H1 (cell line): ENCODE measurements around the gene TCIRG1. TPM values are rescaled to one million over a fixed set of nuclear protein-coding genes. Genes with fewer than 3 reads are reported as not detected.

Experiments used
- CTCF ChIA-PET: fragments of 300-600 bp; sonication (Branson Sonifier 250); formaldehyde crosslinking; loops from one replicate; lab custom pipeline; 2021; ENCODE audit not compliant: partially characterized antibody; lab: Charles Lee
- POLR2A ChIA-PET: fragments of 300-600 bp; sonication (Branson Sonifier 250); formaldehyde crosslinking; loops from one replicate; lab custom pipeline; 2021; ENCODE audit warnings: inconsistent platforms; ENCODE audit not compliant: partially characterized antibody; lab: Charles Lee
- DNase-seq, 2 experiments: peaks; one replicate each; pipeline versions ENCODE4 v3.0.0 to v3.0.0-alpha.2; 2010 to 2022; ENCODE audit warnings: low spot score in 2 of 2, low read depth in 1 of 2, mixed read lengths in 1 of 2
- FAIRE-seq: peaks from 2 replicates; lab custom pipeline; 2011; peaks lifted over from hg19 to GRCh38; lab: Jason Lieb, UNC
- H2AFZ ChIP-seq: 2 replicates; pipeline ENCODE4 v1.8.1; 2012; ENCODE audit warnings: low read length, inconsistent platforms
- H2AK5ac ChIP-seq: 2 replicates; pipeline ENCODE4 v1.6.1; 2013; ENCODE audit warnings: low read depth, low read length
- H2BK120ac ChIP-seq: replicated peaks from 2 replicates; pipeline ENCODE3; 2013; ENCODE audit warnings: low read depth, low read length, inconsistent platforms
- H2BK12ac ChIP-seq: 2 replicates; pipeline ENCODE4 v1.6.1; 2013; ENCODE audit warnings: low read depth, low read length
- H2BK15ac ChIP-seq: 2 replicates; pipeline ENCODE4 v1.6.1; 2013; ENCODE audit warnings: low read length
- H2BK20ac ChIP-seq: 2 replicates; pipeline ENCODE4 v1.6.1; 2013; ENCODE audit warnings: low read length
- H2BK5ac ChIP-seq: 2 replicates; pipeline ENCODE4 v1.6.1; 2013; ENCODE audit warnings: low read depth, low read length
- H3K14ac ChIP-seq: 2 replicates; pipeline ENCODE4 v1.6.1; 2013; ENCODE audit warnings: inconsistent platforms; ENCODE audit not compliant: insufficient read length
- H3K18ac ChIP-seq: 2 replicates; pipeline ENCODE4 v1.6.1; 2013; ENCODE audit warnings: low read length; ENCODE audit errors: extremely low read depth
- H3K23ac ChIP-seq: 2 replicates; pipeline ENCODE4 v1.6.1; 2013; ENCODE audit warnings: inconsistent platforms; ENCODE audit not compliant: insufficient read length
- H3K23me2 ChIP-seq: 2 replicates; pipeline ENCODE4 v1.6.1; 2013; ENCODE audit warnings: low read depth, low read length
- H3K27ac ChIP-seq: 2 replicates; pipeline ENCODE4 v1.6.1; 2011; ENCODE audit warnings: low read depth, low read length, inconsistent platforms
- H3K27me3 ChIP-seq, 4 experiments: replicated peaks in 1 of 4; 1 replicate in 1 of 4; 2 replicates in 3 of 4; pipeline versions ENCODE4 v1.6.1 to v1.8.1; 2011 to 2013; ENCODE audit warnings: low read length in 3 of 4, mild to moderate bottlenecking in 3 of 4, inconsistent platforms in 2 of 4, mixed read lengths in 2 of 4, moderate library complexity in 1 of 4; ENCODE audit not compliant: control insufficient read depth in 3 of 4, insufficient read depth in 3 of 4; ENCODE audit errors: extremely low read depth in 1 of 4
- H3K36me3 ChIP-seq, 4 experiments: 2 replicates each; pipeline versions ENCODE4 v1.6.1 to v1.8.1; 2011 to 2013; ENCODE audit warnings: mild to moderate bottlenecking in 4 of 4, low read length in 3 of 4, moderate library complexity in 2 of 4, control low read depth in 1 of 4, inconsistent platforms in 1 of 4; ENCODE audit not compliant: insufficient read depth in 4 of 4, control insufficient read depth in 2 of 4
- H3K4ac ChIP-seq: replicated peaks from 2 replicates; pipeline ENCODE3; 2013; ENCODE audit warnings: low read length, low read depth, mixed read lengths, inconsistent platforms; ENCODE audit not compliant: insufficient read length
- H3K4me1 ChIP-seq, 4 experiments: replicated peaks in 1 of 4; 1 replicate in 1 of 4; 2 replicates in 3 of 4; pipeline versions ENCODE4 v1.6.1 to v1.8.1; 2011 to 2013; ENCODE audit warnings: low read length in 3 of 4, inconsistent platforms in 2 of 4, mixed read lengths in 1 of 4; ENCODE audit not compliant: insufficient read depth in 4 of 4, control insufficient read depth in 3 of 4
- H3K4me2 ChIP-seq, 2 experiments: 2 replicates each; pipeline versions ENCODE4 v1.6.1 to v1.8.1; 2011 to 2013; ENCODE audit warnings: low read depth in 2 of 2, low read length in 2 of 2, control low read depth in 1 of 2, inconsistent platforms in 1 of 2, mild to moderate bottlenecking in 1 of 2; ENCODE audit not compliant: insufficient read depth in 1 of 2
- H3K4me3 ChIP-seq, 4 experiments: fragments of 200-600, 300-600 bp in 1 of 4; sonication (generic), shearing (Covaris generic), sonication (Bioruptor Twin) in 1 of 4; 2 replicates each; pipeline versions ENCODE4 v1.5.1 to v1.8.1; 2011 to 2016; ENCODE audit warnings: low read length in 4 of 4, low read depth in 3 of 4, control low read depth in 2 of 4, inconsistent platforms in 2 of 4, mild to moderate bottlenecking in 2 of 4, mixed read lengths in 1 of 4, moderate library complexity in 1 of 4; ENCODE audit not compliant: insufficient read depth in 2 of 4; ENCODE audit errors: extremely low read depth in 1 of 4
- H3K56ac ChIP-seq: replicated peaks from 2 replicates; pipeline ENCODE3; 2013; ENCODE audit warnings: low read depth, mild to moderate bottlenecking, mixed read lengths, low read length, inconsistent platforms; ENCODE audit not compliant: insufficient read length
- H3K79me1 ChIP-seq: 2 replicates; pipeline ENCODE4 v1.6.1; 2013; ENCODE audit warnings: low read depth, low read length, control low read depth
- H3K79me2 ChIP-seq, 2 experiments: 2 replicates each; pipeline versions ENCODE4 v1.6.1 to v1.8.1; 2012 to 2013; ENCODE audit warnings: low read length in 2 of 2, mild to moderate bottlenecking in 2 of 2, inconsistent platforms in 1 of 2; ENCODE audit not compliant: insufficient read depth in 2 of 2, control insufficient read depth in 1 of 2
- H3K9ac ChIP-seq, 4 experiments: replicated peaks in 1 of 4; 1 replicate in 1 of 4; 2 replicates in 3 of 4; pipeline versions ENCODE4 v1.6.1 to v1.8.1; 2011 to 2013; ENCODE audit warnings: low read depth in 3 of 4, low read length in 3 of 4, control low read depth in 2 of 4, mild to moderate bottlenecking in 2 of 4, moderate library complexity in 2 of 4, inconsistent platforms in 1 of 4; ENCODE audit errors: extremely low read depth in 1 of 4
- H3K9me3 ChIP-seq, 2 experiments: 2 replicates each; pipeline versions ENCODE4 v1.6.1 to v1.8.1; 2012 to 2013; ENCODE audit warnings: mild to moderate bottlenecking in 2 of 2, moderate library complexity in 2 of 2, control low read depth in 1 of 2, inconsistent platforms in 1 of 2, low read depth in 1 of 2, low read length in 1 of 2, mixed read lengths in 1 of 2; ENCODE audit not compliant: insufficient read depth in 2 of 2
- H4K20me1 ChIP-seq, 2 experiments: replicated peaks in 1 of 2; 2 replicates each; pipeline versions ENCODE3 to v1.8.1; 2011 to 2013; ENCODE audit warnings: inconsistent platforms in 2 of 2, low read length in 2 of 2, mild to moderate bottlenecking in 1 of 2; ENCODE audit not compliant: insufficient read depth in 2 of 2, control insufficient read depth in 1 of 2
- H4K5ac ChIP-seq: 2 replicates; pipeline ENCODE4 v1.6.1; 2013; ENCODE audit warnings: low read length, low read depth, mixed read lengths, inconsistent platforms; ENCODE audit not compliant: insufficient read length
- H4K8ac ChIP-seq: 2 replicates; pipeline ENCODE4 v1.8.0; 2013; ENCODE audit warnings: mild to moderate bottlenecking, moderate library complexity, low read length, inconsistent platforms; ENCODE audit not compliant: insufficient read depth; ENCODE audit errors: extremely low read depth
- H4K91ac ChIP-seq: replicated peaks from 2 replicates; pipeline ENCODE3; 2013; ENCODE audit warnings: low read length, mixed read lengths, inconsistent platforms; ENCODE audit not compliant: insufficient read length
- BACH1 ChIP-seq: IDR thresholded peaks from 2 replicates; pipeline ENCODE4 v1.6.1; 2012; ENCODE audit warnings: low read length, improper control_type of control experiment
- BRCA1 ChIP-seq: IDR thresholded peaks from 2 replicates; pipeline ENCODE4 v1.6.1; 2012; ENCODE audit warnings: low read depth, low read length, improper control_type of control experiment
- CEBPB ChIP-seq: IDR thresholded peaks from 2 replicates; pipeline ENCODE4 v1.6.1; 2012; ENCODE audit warnings: low read depth, low read length
- NANOG ChIP-seq: IDR thresholded peaks from 2 replicates; pipeline ENCODE4 v1.6.1; 2011; ENCODE audit warnings: low read length, low read depth, mild to moderate bottlenecking, inconsistent platforms; ENCODE audit not compliant: insufficient read depth, poor library complexity, severe bottlenecking
- PHF8 ChIP-seq: fragments of 200-600 bp; sonication (generic); conservative IDR thresholded peaks from 2 replicates; pipeline ENCODE4 v1.7.1; 2012; ENCODE audit warnings: low read depth, mild to moderate bottlenecking, inconsistent platforms, low read length, moderate library complexity
- POLR2AphosphoS5 ChIP-seq: IDR thresholded peaks from 2 replicates; pipeline ENCODE4 v1.6.1; 2011; ENCODE audit warnings: low read depth, low read length
- RAD21 ChIP-seq, 2 experiments: IDR thresholded peaks in 1 of 2; conservative IDR thresholded peaks in 1 of 2; 2 replicates each; pipeline ENCODE4 v1.6.1; 2011; ENCODE audit warnings: low read depth in 2 of 2, low read length in 2 of 2, improper control_type of control experiment in 1 of 2, inconsistent platforms in 1 of 2, mild to moderate bottlenecking in 1 of 2, moderate library complexity in 1 of 2
- RFX5 ChIP-seq: IDR thresholded peaks from 2 replicates; pipeline ENCODE4 v1.6.1; 2011; ENCODE audit warnings: low read depth, low read length, improper control_type of control experiment, borderline replicate concordance
- SIN3A ChIP-seq, 2 experiments: IDR thresholded peaks in 1 of 2; conservative IDR thresholded peaks in 1 of 2; 2 replicates each; pipeline ENCODE4 v1.6.1; 2011 to 2012; ENCODE audit warnings: low read length in 2 of 2, improper control_type of control experiment in 1 of 2, low read depth in 1 of 2, mild to moderate bottlenecking in 1 of 2
- WGBS, 2 experiments: shearing (Covaris generic) in 1 of 2; methylation state at CpG; one replicate each; pipeline versions ENCODE4 v1.1.6 to v1.1.7; 2013 to 2015; ENCODE audit warnings: low lambda C conversion rate in 2 of 2, mixed read lengths in 2 of 2, inconsistent platforms in 1 of 2, low coverage in 1 of 2, missing lambda C conversion rate in 1 of 2; ENCODE audit not compliant: insufficient replicate concordance in 2 of 2, insufficient coverage in 1 of 2, insufficient read length in 1 of 2; ENCODE audit errors: extremely low coverage in 1 of 2, missing lambda C conversion rate in 1 of 2; 5-methylcytosine and 5-hydroxymethylcytosine counted together
- polyA plus RNA-seq, 7 experiments: library from polyadenylated mRNA; depleted of rRNA in 3 of 7; stranded (reverse) in 5 of 7; unstranded in 2 of 7; fragments of >200 nt in 5 of 7; fragments of 200-250 nt in 2 of 7; gene quantifications; 1 replicate in 5 of 7; 2 replicates in 1 of 7; 4 replicates in 1 of 7; pipeline versions ENCODE4 v1.2.1 to v1.2.3, GENCODE V29; 2011 to 2013; ENCODE audit warnings: missing spikeins in 2 of 7, mixed read lengths in 2 of 7
- total RNA-seq: library from RNA; stranded (reverse); fragmentation: NEBNext Ultra II Directional; extraction: Animal tissue kit (Norgen Biotek cat#: 25700); gene quantifications from 2 replicates; pipeline ENCODE4 v1.2.1, GENCODE V29; 2021

TCIRG1 gene
- total and polyA plus RNA-seq, 2 of the 8 experiments (the other 6 are each of a cell fraction or from before 2014, with no cell fraction given): 25.3 to 39.6 TPM

- no peak overlapping the region for H3K18ac ChIP-seq
- H3K4me1 ChIP-seq: peaks cover 0 to 12% (median 4%) of the 10 kb centered on the region in 4 experiments; a peak in 4 of 7 replicates
- no peak overlapping the region for H3K27ac ChIP-seq
- no peak overlapping the region for H2BK5ac ChIP-seq
- POLR2A ChIA-PET: interaction anchor here (1.7 to 3.8 kb wide), 4 partner anchors 9 to 30 kb away, joined by 3 to 17 read pairs (median 6); partner anchors contain the start of gene ALDH3B1
- no peak overlapping the region for H3K4me3 ChIP-seq
- 96% methylated on average over 13 of the region's 13 CpGs; no CpG with 5 or more reads in 1 of the 2 experiments for WGBS, 2 experiments
- no peak overlapping the region for H3K9ac ChIP-seq
- H3K27me3 ChIP-seq: no peaks in the 10 kb centered on the region
- no peaks in the 10 kb centered on the region for H4K20me1 ChIP-seq
- no peaks in the 10 kb centered on the region for H3K23me2 ChIP-seq
- no peak overlapping the region for H2BK12ac ChIP-seq
- no peak overlapping the region for H3K14ac ChIP-seq
- FAIRE-seq: no peak
- no peak overlapping the region for H2BK20ac ChIP-seq
- H3K4ac ChIP-seq: no peak overlapping the region
- H3K23ac ChIP-seq: no peak overlapping the region
- no peak overlapping the region for H2AK5ac ChIP-seq
- H3K36me3 ChIP-seq: no peaks in the 10 kb centered on the region
- H4K91ac ChIP-seq: no peak overlapping the region
- H3K79me2 ChIP-seq: no peaks in the 10 kb centered on the region
- CTCF ChIA-PET: interaction anchor here (0.9 to 4.3 kb wide), 5 partner anchors 13 to 186 kb away, joined by 3 to 40 read pairs (median 9); partner anchors contain the start of genes ALDH3B1 and UNC93B1
- no peak overlapping the region for H3K4me2 ChIP-seq
- H4K8ac ChIP-seq: no peak overlapping the region
- H2BK120ac ChIP-seq: no peak overlapping the region
- H3K9me3 ChIP-seq: no peaks in the 10 kb centered on the region
- H3K56ac ChIP-seq: no peak overlapping the region
- DNase-seq: no peak
- peaks cover 2% of the 10 kb centered on the region; the same call in 1 of the 2 replicates for H3K79me1 ChIP-seq
- no peak overlapping the region for H2AFZ ChIP-seq
- H2BK15ac ChIP-seq: no peak overlapping the region
- no peak overlapping the region for H4K5ac ChIP-seq
- TF ChIP-seq BACH1: no peak
- TF ChIP-seq POLR2AphosphoS5: no peak
- no peak for TF ChIP-seq SIN3A (conservative IDR thresholded peaks at IDR 0.05 in 1 of 2, IDR thresholded peaks at IDR 0.05 in 1 of 2; ENCODE audit: low read depth in 1 of 2, low read length in 2 of 2)
- no peak for TF ChIP-seq RFX5
- no peak for TF ChIP-seq CEBPB
- no peak for TF ChIP-seq PHF8
- no peak for TF ChIP-seq BRCA1
- no peak for TF ChIP-seq RAD21 (IDR thresholded peaks at IDR 0.05 in 1 of 2, conservative IDR thresholded peaks at IDR 0.05 in 1 of 2; ENCODE audit: low read depth in 2 of 2, low read length in 2 of 2)
- no peak for TF ChIP-seq NANOG
Measured at GRCh38 chr11:68022531-68022930, 16.3 kb upstream of the TCIRG1 start.
